Measurements from ENCODE around the gene HDAC3. TPM values are rescaled to one million over a fixed set of nuclear protein-coding genes. Genes with fewer than 3 reads are reported as not detected.

Gene HDAC3
- total RNA-seq, 1 experiment from 2014 or later = 91.9 TPM

- TF ChIP-seq EZH2phosphoT487 (IDR thresholded peaks at IDR 0.05; ENCODE audit: borderline replicate concordance) (no peak), MAX (IDR thresholded peaks at IDR 0.05) (no peak), REST (IDR thresholded peaks at IDR 0.05; ENCODE audit: low read depth) (no peak), POLR2A (IDR thresholded peaks at IDR 0.05; ENCODE audit: borderline replicate concordance, extremely low read depth, insufficient read depth, insufficient read length) (no peak), FOSL1 (IDR thresholded peaks at IDR 0.05; ENCODE audit: low read depth) (no peak), JUND (IDR thresholded peaks at IDR 0.05) (no peak), SRF (IDR thresholded peaks at IDR 0.05; ENCODE audit: low read depth) (no peak), EZH2 (IDR thresholded peaks at IDR 0.05) (no peak)
Observed at GRCh38 chr5:141647242-141647641, 10.6 kb upstream of the HDAC3 start (continued).

GRCh38 chr5:141646026-141646425 is 9.4 kb upstream of the HDAC3 start:
- Histone ChIP-seq H3K9ac (ENCODE audit: low read length) (no peak overlapping the region), H3K79me2 (ENCODE audit: insufficient read depth, low read length) (no peaks in the 10 kb centered on the region), H3K4me2 (ENCODE audit: low read length) (no peak overlapping the region), H3K9me2 (ENCODE audit: insufficient read depth) (no peaks in the 10 kb centered on the region), H3K27me3 (ENCODE audit: insufficient read depth, low read length) (no peaks in the 10 kb centered on the region), H3K4me3 (replicated peaks in 1 of 2; ENCODE audit: low read depth in 1 of 2, low read length in 2 of 2) (no peak overlapping the region), H3K9me3 (ENCODE audit: control insufficient read depth in 1 of 2, insufficient read depth in 1 of 2, low read depth in 1 of 2, low read length in 2 of 2) (no peaks in the 10 kb centered on the region), H2AFZ (ENCODE audit: low read depth, low read length, poor library complexity, severe bottlenecking) (no peak overlapping the region), H3K27ac (ENCODE audit: low read depth, low read length) (no peak overlapping the region), H4K20me1 (ENCODE audit: insufficient read depth) (no peaks in the 10 kb centered on the region), H3K36me3 (ENCODE audit: control insufficient read depth in 1 of 2, insufficient read depth in 2 of 2, low read length in 2 of 2) (peaks cover 2 to 3% of the 10 kb centered on the region in 2 experiments; a peak in 2 of 4 replicates), H3K4me1 (ENCODE audit: control insufficient read depth in 1 of 2, insufficient read depth in 2 of 2, low read length in 2 of 2) (peaks cover 4 to 26% of the 10 kb centered on the region in 2 experiments)
- POLR2A ChIA-PET = no interaction called here
- RAD21 ChIA-PET (ENCODE audit: low non-redundant PET in 1 of 2, low total read pairs in 2 of 2, uncharacterized antibody in 2 of 2, unreplicated experiment in 2 of 2) = no interaction called here
- TF ChIP-seq CEBPB (IDR thresholded peaks at IDR 0.05; ENCODE audit: low read depth) = no peak
- no peak for TF ChIP-seq SP1 (IDR thresholded peaks at IDR 0.05; ENCODE audit: low read depth)
- TF ChIP-seq ZNF274 (IDR thresholded peaks at IDR 0.05; ENCODE audit: low read depth, low read length) = no peak
- TF ChIP-seq CBX3 (IDR thresholded peaks at IDR 0.05; ENCODE audit: low read depth) = no peak
- TF ChIP-seq TCF7L2 (IDR thresholded peaks at IDR 0.05; ENCODE audit: borderline replicate concordance, extremely low read depth, insufficient read depth, insufficient read length) = no peak
- CTCF ChIA-PET = no interaction called here
- intact Hi-C loops (cut with micrococcal nuclease) = no loop called here
- no TSS peak for BruUV-seq (replicated peaks)
- ATAC-seq = no peak
- DNase-seq (ENCODE audit: low read depth, low spot score) = no peak
